Myocyte (in vitro differentiated cells): ENCODE data around the gene MDH1. TPM values are rescaled to one million over a fixed set of nuclear protein-coding genes. Genes with fewer than 3 reads are reported as not detected.
"Not testable (repeated sequence)": the region's sequence is repeated elsewhere in the genome, so short reads cannot be mapped to it uniquely, and the experiment has no call there.

Experiments
- DNase-seq: peaks from one replicate; pipeline ENCODE4 v3.0.0-alpha.2; 2012; ENCODE audit warnings: low read depth
- polyA plus RNA-seq: library from polyadenylated mRNA; unstranded; fragments of >200 nt; gene quantifications from one replicate; pipeline ENCODE4 v1.2.1, GENCODE V29; 2012; ENCODE audit warnings: missing spikeins
- total RNA-seq: library from RNA; depleted of rRNA; stranded (reverse); fragments of >200 nt; gene quantifications from 2 replicates; pipeline ENCODE4 v1.2.3, GENCODE V29; 2014

The MDH1 gene
- 154 and 256 TPM in 2 replicates for total RNA-seq
- 112 TPM for polyA plus RNA-seq

DNA sequence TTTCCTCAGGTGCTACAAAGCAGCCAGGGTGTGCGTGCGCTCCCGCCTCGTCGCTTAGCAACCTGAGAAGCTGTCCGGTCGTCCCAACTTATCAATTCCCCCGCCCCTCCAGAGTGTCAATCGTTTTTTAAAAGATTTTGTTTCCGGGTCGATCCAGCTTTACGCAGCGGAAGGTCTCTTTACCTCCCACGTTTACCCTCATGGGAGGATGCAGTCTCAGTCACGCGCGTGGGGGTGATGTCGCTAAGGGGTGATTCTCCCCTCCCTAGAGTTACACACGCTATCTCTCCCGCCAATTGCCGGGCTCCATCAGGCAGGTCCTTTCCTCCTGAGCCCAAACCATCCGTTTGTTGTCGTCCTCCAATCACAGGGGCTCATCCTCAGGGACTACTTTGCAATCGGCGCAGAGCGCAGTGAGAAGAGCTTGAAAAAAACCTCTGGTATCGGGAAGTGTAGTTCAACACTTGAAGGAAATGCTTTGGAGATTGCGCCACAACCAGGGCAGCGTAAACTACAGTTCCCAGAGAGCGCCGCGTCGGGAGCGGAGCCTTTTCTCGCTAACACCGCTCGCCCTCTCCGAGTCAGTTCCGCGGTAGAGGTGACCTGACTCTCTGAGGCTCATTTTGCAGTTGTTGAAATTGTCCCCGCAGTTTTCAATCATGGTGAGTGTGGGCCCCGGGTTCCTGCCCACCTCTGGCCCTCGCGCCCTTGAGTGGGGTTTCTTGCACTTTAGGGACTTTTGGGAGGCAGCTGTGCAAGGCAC, at the start of gene MDH1, which contains the start of gene WDPCP:
Gene MDH1, plus strand, starts transcription at position 579 of the 763 bp plus-strand sequence. Its CDS starts 81 bp downstream, at position 660.
Gene WDPCP, minus strand, starts transcription at position 93 of the 763 bp plus-strand sequence. CDS start 206 bp downstream, outside the sequence.
- DNase-seq, result peak; percentile 100

DNA sequence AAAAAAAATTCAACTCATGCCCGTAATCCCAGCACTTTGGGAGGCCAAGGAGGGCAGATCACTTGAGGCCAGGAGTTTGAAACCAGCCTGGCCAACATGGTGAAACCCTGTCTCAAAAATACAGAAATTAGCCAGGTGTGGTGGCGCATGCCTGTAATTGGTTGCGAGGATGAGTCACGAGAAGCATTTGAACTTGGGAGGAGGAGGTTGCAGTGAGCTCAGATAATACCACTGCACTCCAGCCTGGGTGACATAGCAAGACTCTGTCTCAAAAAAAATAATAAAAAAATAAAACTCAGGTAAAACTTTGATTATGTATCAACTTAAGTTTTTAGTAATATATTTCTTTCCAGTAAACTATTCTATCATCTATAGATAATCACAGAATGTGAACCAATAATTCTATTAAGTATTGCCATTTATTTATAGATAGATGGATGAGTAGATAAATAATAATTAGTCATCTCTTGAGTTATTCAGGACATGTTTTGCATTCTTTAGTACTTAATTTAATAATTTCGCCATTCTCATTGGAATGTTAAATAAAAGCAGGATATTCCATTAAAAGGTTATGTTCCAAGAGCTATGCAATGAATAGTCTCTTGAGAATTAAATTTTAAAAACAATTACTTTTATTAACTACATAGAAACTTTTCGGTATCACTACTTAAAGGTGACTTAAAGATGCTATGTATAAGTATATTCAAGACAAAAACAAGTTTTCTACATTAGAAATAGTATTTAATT, 49.2 kb upstream of the MDH1 start:
- DNase-seq, result no peak

DNA sequence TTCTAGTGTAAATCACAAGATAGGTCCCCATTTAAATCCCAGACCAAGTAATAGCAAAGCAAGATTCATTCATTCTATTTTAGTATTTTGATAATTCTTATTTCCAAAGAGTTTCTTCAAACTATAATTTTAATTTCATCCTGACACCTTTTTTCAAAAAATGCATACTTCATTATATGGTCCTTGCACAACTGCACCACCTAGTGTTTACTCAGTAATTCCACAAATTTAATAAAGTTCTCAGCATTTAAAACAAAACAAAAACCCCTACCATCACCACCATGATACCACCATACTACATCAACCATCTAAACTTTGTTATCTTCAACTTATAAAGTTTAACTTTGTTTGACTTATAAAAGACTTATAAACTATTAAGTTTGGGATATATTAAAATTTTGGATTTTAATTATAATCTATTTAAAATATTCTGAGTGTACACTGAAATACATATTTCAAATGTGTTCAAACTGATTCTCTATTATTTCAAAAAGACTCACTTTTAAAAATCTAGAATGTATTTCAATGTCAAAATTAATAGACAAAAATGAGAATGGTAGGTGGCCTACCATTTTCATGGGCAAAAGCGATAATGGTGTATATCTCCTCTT, 44.6 kb upstream of the MDH1 start:
- peak; percentile 14 for DNase-seq

DNA sequence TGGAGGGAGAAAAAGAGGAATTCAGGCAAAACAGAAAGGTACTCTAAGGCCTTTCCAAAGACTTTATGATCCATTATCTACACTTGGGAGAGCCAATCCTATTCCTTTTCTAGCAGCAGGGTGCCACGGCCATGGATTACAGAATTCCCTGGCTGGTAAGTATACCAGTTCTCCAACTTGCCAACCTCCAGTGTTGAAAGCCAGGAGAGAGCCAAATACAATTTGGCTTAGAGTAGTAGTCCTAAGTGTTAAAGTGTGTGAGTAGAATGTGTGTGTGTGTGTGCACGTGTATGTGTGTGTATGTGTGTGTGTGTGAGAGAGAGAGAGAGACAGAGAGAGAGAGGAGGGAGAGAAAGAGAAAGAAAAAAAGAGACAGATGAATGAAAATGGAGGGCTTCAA, 43.7 kb upstream of the MDH1 start:
- no peak for DNase-seq

DNA sequence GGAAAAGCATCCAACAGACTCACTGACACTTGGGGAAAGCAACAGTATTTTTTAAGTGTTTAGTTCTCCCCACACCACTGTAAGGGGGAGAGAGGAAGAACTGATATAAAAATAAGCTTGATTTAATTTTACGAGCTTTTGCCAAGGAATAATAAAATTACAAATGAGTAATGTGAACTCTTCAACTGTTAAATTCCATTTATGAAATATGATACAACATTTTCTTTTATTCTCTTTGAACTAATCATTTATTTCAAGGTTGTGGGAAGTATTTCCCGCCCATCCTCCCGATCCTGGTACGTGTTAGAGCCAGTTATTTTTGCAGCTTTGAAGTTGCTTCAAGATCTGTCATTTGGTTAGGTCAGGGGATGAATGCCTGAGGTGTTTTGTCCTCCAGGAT, 35.7 kb upstream of the MDH1 start:
- peak; percentile 37 for DNase-seq

DNA sequence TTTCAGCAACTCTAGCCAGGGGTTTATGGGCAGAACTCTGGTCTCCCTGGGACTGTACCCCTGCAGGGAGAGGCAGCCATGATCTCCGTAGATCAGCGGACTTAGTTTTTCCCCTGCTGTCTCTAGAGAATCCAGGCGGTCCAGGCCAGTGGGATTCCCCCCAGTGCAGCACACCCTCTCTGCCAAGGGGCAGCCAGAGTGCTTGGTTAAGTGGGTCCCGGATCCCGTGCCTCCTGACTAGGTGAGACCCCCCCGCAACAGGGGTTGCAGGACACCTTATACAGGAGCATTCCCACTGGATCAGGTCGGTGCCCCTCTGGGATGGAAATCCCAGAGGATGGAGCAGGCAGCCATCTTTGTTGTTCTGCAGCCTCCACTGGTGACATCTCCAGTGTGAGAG, 33.5 kb upstream of the MDH1 start:
- no peak for DNase-seq

DNA sequence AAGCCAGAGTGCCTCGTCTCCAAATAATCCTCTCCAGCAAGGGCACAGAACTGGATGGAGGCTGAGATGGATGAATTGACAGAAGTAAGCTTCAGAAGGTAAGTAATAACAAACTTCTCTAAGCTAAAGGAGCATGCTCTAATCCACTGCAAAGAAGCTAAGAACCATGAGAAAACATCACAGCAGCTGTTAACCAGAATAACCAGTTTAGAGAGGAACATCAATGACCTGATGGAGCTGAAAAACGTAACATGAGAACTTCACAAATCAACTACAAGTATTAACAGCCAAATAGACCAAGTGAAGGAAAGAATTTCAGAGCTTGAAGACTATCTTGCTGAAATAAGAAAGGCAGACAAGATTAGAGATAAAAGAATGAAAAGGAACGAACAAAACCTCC, 32.8 kb upstream of the MDH1 start:
- no peak for DNase-seq

DNA sequence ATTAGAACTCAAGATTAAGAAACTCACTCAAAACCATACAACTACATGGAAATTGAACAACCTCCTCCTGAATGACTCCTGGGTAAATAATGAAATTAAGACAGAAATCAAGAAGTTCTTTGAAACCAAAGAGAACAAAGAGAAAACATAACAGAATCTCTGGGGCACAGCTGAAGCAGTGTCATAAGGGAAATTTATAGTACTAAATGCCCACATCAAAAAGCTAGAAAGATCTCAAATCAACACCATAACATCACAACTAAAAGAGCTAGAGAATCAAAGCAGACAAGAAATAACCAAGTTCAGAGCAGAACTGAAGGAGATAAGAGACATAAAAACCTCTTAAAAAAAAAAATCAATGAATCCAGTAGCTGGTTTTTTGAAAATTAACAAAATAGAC, 30.9 kb upstream of the MDH1 start:
- DNase-seq, result not testable (repeated sequence)

DNA sequence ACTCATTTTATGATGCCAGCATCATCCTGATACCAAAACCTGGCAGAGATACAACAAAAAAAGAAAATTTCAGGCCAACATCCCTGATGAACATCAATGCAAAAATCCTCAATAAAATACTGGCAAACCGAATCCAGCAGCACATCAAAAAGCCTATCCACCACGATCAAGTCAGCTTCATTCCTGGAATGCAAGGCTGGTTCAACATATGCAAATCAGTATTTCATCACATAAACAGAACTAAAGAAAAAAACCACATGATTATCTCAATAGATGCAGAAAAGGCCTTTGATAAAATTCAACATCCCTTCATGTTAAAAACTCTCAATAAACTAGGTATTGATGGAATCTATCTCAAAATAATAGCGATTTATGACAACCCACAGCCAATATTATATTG, 29.8 kb upstream of the MDH1 start:
- not testable (repeated sequence) for DNase-seq

DNA sequence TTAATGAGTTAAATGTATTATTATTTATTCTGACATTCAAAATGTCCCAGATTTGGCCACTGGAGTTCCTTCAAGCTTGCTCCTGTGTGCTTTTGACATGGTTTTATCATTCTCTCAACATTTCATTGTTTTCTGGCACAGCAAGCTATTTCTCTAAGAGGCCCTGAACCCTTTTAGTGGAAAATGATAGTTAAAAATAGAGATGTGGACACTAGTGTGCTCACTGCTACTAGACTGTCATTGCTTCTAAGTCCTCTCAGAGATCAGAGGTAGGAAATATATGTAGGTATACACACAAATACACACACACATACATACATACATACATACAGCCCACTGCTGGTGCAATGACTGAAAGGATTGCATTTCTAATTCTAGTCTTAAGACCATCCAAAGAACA, 26.0 kb upstream of the MDH1 start:
- DNase-seq, result no peak

DNA sequence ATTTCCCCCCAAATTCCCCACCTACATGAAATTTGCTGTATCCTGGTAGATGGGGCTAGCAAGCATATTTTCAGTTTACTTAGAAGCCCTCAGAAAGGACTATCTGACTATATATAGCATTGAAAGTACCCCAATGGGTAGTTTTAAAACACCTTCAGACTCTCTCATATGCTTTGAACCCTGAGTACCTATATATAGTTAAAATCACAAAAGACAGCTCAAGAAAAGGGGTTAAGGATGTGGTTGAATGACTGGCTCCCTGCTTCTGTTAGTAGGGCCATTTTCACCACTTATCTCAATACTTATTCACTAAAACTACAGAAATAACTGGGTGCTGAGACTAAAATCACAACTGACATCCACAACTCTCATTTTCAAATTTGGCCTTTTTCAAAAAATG, 19.0 kb upstream of the MDH1 start:
- DNase-seq, result no peak

DNA sequence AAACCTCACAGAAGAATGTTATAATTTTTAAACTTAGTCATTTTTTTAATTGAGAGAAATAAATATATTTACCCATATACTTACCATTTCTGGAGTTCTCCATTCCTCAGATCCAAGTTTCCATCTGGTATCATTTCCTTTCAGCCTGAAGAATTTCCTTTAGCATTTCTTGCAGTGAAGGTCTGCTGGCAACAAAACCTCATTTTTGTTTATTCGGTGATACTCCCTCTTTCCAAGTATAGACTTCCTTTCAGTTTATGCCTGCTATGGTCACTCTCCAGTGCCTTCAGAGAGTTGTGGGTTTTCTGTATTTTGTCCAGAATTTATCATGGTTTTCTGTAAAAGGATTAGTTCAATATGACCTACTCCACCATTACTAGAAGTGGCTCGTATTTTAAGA, 17.5 kb upstream of the MDH1 start:
- no peak for DNase-seq

DNA sequence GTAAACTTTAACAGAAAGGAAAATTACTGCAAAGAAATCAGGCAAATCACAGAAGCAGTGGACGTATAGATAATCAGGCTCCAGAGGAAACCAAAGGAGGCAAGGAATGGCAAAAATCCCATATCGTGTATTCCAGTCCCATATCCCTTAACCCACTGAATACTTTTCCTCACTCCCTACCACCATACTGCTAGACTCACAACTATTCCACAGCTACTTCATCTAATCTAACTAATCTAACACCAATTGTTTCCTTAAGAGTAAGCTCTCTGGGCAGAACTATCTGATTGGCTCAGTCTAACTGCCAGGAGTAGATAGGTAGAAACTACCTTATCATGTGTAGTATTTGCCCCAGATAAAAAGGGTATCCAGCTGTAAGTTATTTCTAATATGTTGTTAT, 16.8 kb upstream of the MDH1 start:
- no peak for DNase-seq

DNA sequence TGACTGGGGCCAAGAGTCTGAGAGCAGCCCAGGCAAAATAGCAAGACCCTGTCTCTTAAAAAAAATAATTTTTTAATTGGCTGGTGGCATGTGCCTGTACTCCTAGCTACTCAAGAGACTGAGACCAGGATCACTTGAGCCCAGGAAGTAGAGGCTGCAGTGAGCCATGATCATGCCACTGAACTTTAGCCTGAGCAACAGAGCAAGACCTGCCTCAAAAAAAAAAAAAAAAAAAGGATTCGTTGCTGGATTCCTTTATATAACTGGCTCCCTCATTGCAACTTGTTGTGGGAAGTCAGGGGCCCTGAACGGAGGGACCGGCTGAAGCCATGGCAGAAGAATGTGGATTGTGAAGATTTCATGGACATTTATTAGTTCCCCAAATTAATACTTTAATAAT, 15.7 kb upstream of the MDH1 start:
- DNase-seq, result not testable (repeated sequence)

DNA sequence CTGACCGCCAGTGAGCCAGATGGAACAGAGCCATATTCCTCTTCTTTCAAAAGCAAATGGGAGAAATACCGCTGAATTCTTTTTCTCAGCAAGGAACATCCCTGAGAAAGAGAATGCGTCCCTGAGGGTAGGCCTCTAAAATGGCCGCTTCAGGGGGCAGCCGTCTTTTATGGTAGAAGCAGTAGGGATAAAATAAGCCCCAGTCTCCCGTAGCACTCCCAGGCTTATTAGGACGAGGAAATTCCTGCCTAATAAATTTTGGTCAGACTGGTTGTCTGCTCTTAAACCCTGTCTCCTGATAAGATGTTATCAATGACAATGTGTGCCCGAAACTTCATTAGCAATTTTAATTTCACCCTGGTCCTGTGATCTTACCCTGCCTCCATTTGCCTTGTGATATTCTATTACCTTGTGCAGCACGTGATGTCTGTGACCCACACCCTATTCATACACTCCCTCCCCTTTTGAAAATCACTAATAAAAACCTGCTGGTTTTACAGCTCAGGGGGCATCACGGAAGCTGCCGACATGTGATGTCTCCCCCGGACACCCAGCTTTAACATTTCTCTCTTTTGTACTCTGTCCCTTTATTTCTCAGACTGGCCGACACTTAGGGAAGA, 14.9 kb upstream of the MDH1 start:
- not testable (repeated sequence) for DNase-seq

DNA sequence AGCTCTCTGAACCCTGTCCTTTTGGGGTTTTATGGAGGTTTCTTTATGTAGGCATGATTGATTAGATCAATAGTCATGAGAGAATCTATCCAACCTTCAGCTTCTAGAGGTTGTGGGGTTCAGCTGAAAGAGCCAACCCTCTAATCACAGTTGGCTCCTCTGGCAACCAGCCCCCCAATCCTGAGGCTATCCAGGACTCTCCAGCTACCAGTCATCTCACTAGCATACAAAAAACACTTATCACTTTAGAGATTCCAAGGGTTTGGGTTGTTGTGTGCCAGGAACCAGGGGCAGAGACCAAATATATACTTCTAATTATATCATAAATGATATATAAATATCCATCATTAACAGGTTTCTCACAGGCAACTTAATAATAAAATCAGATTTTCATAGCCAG, 12.2 kb upstream of the MDH1 start:
- no peak for DNase-seq

DNA sequence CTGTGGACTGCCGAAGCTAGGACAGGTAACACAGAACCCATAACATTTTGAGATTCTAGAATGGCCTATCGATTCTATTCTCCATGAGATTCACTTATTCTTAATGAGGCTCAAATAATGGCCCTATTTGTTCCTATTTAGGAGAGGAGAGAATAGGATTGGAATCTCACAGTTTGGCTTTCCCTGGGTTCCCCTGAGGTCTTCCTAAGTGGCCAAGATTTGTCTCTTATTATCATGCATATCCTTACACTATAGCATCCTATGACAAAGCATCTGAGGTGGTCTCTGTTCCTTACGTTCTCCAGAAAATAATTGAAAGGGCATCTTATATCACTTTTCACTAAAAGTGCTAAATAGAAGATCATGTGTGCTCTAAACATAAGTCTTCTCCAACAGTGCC, 10.0 kb upstream of the MDH1 start:
- DNase-seq, result no peak

DNA sequence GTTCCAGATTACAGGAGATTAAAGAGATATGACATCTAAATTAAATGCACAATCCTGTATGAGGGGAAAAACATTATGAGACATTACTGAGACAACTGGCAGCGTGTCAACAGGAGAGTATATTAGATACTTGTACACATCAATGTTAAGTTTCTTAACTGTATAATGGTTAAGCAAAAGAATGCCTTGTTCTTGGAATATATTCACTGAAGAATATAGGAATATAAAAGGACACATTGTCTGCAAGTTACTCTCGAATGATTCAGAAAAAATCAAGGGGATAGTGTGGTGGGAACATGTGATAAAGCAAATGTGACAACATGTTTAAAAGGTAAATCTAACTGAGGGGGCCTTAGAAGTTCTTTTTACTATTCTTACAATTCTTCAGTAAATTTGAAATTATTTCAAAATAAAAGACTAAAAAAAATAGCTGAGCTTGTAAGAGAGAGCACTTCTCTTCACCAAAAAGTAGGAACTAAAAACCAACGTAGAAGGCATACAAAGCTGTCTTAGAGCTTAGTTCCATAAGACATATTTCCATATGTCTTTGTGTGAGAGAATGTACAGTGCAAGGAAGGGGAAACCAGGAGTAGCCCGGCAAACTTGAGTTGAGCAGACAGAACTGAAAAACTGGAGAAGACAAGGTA, 8.0 kb upstream of the MDH1 start:
- no peak for DNase-seq

DNA sequence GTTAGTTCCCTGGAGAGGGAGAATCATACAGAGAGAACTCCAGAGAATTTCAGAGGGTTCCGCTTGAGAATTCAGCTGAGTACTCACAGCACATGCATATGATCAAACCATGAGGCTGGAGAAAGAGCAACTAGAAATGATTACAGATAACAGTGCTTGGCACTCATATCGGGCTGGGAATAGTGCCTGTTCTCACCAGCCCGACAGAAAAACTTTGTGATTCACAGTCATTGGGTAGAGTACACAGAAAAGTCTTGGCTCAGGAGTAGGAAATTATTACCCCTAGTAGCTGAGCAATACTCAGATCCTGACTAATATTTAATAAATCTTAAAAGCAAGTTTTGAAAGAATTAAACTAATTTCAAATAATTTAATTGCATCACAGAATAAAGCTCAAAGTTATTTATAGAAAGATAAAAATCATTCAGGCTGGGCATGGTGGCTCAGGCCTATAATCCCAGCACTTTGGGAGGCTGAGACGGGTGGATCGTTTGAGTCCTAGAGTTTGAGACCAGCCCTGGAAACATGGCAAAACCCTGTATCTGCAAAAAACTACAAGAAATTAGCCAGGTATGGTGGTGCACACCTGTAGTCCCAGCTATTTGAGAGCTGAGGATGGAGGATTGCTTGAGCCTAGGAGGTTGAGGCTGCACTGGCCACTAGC, 7.3 kb upstream of the MDH1 start:
- DNase-seq, result peak; percentile 12

DNA sequence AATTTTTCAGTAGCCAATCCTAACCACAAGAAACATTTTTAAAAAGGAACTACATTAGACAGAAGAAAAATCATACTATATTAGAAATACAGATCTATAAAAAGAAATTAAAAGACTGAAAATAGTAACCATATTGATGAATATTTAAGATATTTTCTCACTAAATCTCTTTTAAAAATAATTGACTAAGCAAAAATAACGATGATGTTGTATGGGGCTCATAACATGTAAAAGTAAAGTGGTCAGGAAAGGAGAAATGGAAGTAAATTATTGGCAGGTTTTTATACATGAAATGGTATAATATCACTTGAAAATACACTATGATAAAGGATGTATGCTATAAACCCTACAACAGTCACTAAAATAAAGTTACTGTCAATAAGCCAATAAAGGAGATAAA, 5.9 kb upstream of the MDH1 start:
- no peak for DNase-seq
